OCI-LY7 (cell line): ENCODE data around the gene SGTA. TPM values are rescaled to one million over a fixed set of nuclear protein-coding genes. Genes with fewer than 3 reads are reported as not detected.

Experiments used
- BruUV-seq: library from RNA; stranded (reverse); fragments of 400-500 nt; replicated peaks from 2 replicates; lab custom pipeline; 2021; lab: Mats Ljungman, UMichigan
- CTCF ChIA-PET: fragments of 300-600 bp; sonication (Branson Sonifier 250); formaldehyde crosslinking; loops from one replicate; lab custom pipeline; 2022; ENCODE audit warnings: antibody characterized with exemption; ENCODE audit not compliant: unreplicated experiment; lab: Charles Lee
- POLR2A ChIA-PET: fragments of 300-600 bp; sonication (Branson Sonifier 250); formaldehyde crosslinking; loops from one replicate; lab custom pipeline; 2022; ENCODE audit warnings: antibody characterized with exemption; lab: Charles Lee
- DNase-seq: peaks from one replicate; pipeline ENCODE4 v3.0.0-alpha.2; 2015; ENCODE audit warnings: low spot score
- H2AFZ ChIP-seq: fragments of 200-600 bp; sonication (generic), shearing (Covaris generic); 2 replicates; pipeline ENCODE4 v1.6.1; 2014; ENCODE audit warnings: mild to moderate bottlenecking, antibody characterized with exemption, low read length, moderate library complexity
- H3K27ac ChIP-seq: fragments of 200-600 bp; sonication (generic); 2 replicates; pipeline ENCODE4 v1.5.1; 2014; ENCODE audit warnings: mixed run types, low read depth, mild to moderate bottlenecking, moderate library complexity, low read length, inconsistent platforms; ENCODE audit not compliant: poor library complexity, severe bottlenecking
- H3K36me3 ChIP-seq: fragments of 200-600 bp; sonication (generic); 2 replicates; pipeline ENCODE4 v1.6.1; 2014; ENCODE audit warnings: mild to moderate bottlenecking, antibody characterized with exemption, low read length, moderate library complexity, mixed read lengths; ENCODE audit not compliant: insufficient read depth
- H3K4me1 ChIP-seq: fragments of 200-600 bp; sonication (generic); 2 replicates; pipeline ENCODE4 v1.5.1; 2014; ENCODE audit warnings: mild to moderate bottlenecking, low read length; ENCODE audit not compliant: insufficient read depth, poor library complexity, severe bottlenecking
- H3K4me2 ChIP-seq: fragments of 200-600 bp; sonication (generic); 2 replicates; pipeline ENCODE4 v1.6.1; 2014; ENCODE audit warnings: mild to moderate bottlenecking, low read length
- H3K4me3 ChIP-seq: fragments of 200-600 bp; sonication (generic); 2 replicates; pipeline ENCODE4 v1.5.1; 2014; ENCODE audit warnings: mild to moderate bottlenecking, low read depth, low read length; ENCODE audit not compliant: poor library complexity, severe bottlenecking
- H3K79me2 ChIP-seq: fragments of 200-600 bp; sonication (generic); 2 replicates; pipeline ENCODE4 v1.6.1; 2016; ENCODE audit warnings: low read depth, mild to moderate bottlenecking, low read length, moderate library complexity, mixed read lengths; ENCODE audit not compliant: insufficient read depth
- H3K9me2 ChIP-seq: fragments of 200-600 bp; sonication (generic); 2 replicates; pipeline ENCODE4 v1.6.1; 2016; ENCODE audit warnings: mild to moderate bottlenecking, low read length, mixed read lengths; ENCODE audit not compliant: insufficient read depth
- H3K9me3 ChIP-seq: fragments of 200-600 bp; sonication (generic); 2 replicates; pipeline ENCODE4 v1.6.1; 2014; ENCODE audit warnings: mild to moderate bottlenecking, mixed run types, low read length, mixed read lengths
- H4K20me1 ChIP-seq: fragments of 200-600 bp; sonication (generic); 2 replicates; pipeline ENCODE4 v1.6.1; 2014; ENCODE audit warnings: mild to moderate bottlenecking, antibody characterized with exemption, low read length, moderate library complexity, mixed read lengths; ENCODE audit not compliant: insufficient read depth
- EZH2phosphoT487 ChIP-seq: fragments of 200-600 bp; sonication (generic); IDR thresholded peaks from 2 replicates; pipeline ENCODE4 v1.6.1; 2018; ENCODE audit warnings: low read depth, borderline replicate concordance, mild to moderate bottlenecking, mixed run types, antibody characterized with exemption, low read length, moderate library complexity, mixed read lengths
- intact Hi-C: fragments of 100-400 bp; cut with micrococcal nuclease; formaldehyde crosslinking; loops from one replicate; pipeline ENCODE4 v1.10.0; 2022; ENCODE audit not compliant: unreplicated experiment
- total RNA-seq, 2 experiments: library from RNA; depleted of rRNA in 1 of 2; stranded (reverse); fragments of >200 nt in 1 of 2; shearing (Covaris generic) in 1 of 2; gene quantifications; 2 replicates each; pipeline ENCODE4 v1.2.3, GENCODE V29; 2014 to 2022
- TF ChIP-seq, protein P1 (sequence below): fragments of 200-600 bp; sonication (generic); conservative IDR thresholded peaks from 2 replicates; pipeline ENCODE4 v1.5.1; 2014; ENCODE audit warnings: mild to moderate bottlenecking, antibody characterized with exemption, low read length, moderate library complexity, mixed read lengths

SGTA gene
- total RNA-seq, 2 experiments from 2014 or later: 68.2 to 82.4 TPM

- intact Hi-C loops: loop anchor here (10.0 kb wide), 1 partner anchor 273 kb away; the partner anchor contains the start of gene GADD45B
- Histone ChIP-seq H3K4me3 (no peak overlapping the region), H3K79me2 (no peaks in the 10 kb centered on the region), H4K20me1 (no peaks in the 10 kb centered on the region), H2AFZ (no peak overlapping the region), H3K4me2 (no peak overlapping the region), H3K36me3 (no peaks in the 10 kb centered on the region), H3K9me2 (no peaks in the 10 kb centered on the region), H3K9me3 (no peaks in the 10 kb centered on the region), H3K4me1 (peaks cover 20% of the 10 kb centered on the region), H3K27ac (no peak overlapping the region)
- BruUV-seq: no TSS peak
- peak; percentile 30 for DNase-seq
- CTCF ChIA-PET: no interaction called here
- POLR2A ChIA-PET: interaction anchor here (1.0 kb wide), 1 partner anchor 99 kb away, joined by 4 read pairs; no protein-coding TSS in a partner anchor
- TF ChIP-seq EZH2phosphoT487: no peak
- TF ChIP-seq, protein P1, sequence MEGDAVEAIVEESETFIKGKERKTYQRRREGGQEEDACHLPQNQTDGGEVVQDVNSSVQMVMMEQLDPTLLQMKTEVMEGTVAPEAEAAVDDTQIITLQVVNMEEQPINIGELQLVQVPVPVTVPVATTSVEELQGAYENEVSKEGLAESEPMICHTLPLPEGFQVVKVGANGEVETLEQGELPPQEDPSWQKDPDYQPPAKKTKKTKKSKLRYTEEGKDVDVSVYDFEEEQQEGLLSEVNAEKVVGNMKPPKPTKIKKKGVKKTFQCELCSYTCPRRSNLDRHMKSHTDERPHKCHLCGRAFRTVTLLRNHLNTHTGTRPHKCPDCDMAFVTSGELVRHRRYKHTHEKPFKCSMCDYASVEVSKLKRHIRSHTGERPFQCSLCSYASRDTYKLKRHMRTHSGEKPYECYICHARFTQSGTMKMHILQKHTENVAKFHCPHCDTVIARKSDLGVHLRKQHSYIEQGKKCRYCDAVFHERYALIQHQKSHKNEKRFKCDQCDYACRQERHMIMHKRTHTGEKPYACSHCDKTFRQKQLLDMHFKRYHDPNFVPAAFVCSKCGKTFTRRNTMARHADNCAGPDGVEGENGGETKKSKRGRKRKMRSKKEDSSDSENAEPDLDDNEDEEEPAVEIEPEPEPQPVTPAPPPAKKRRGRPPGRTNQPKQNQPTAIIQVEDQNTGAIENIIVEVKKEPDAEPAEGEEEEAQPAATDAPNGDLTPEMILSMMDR: no peak
Observed at GRCh38 chr19:2747349-2747748, 35.7 kb downstream of the SGTA start.

GRCh38 chr19:2744113-2744512, 39.0 kb downstream of the SGTA start:
- intact Hi-C loops: loop anchor here (10.0 kb wide), 1 partner anchor 269 kb away; the partner anchor contains the start of gene GADD45B
- no peak for DNase-seq

DNA sequence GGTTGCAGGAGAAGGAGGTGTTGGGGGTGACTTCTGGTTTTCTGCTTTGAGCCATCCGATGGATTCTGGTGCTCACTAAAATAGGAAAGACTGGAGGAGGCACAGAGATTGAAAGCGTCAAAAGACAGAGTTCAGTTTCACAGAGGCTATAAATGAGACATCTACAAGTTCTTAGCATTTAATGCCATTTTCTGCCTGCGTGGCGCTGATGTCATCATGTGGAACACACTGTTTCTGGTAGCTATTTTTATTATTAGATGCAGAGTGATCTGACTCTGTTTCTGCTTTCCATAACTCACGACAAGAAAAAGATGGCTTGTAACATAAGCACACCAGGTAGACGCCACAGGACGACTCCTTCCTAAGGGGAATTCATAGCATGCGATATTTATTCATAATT, 40.0 kb downstream of the SGTA start:
- Histone ChIP-seq H3K4me1 (peaks cover 13% of the 10 kb centered on the region), H3K4me3 (no peak overlapping the region), H3K36me3 (no peaks in the 10 kb centered on the region), H3K9me2 (no peaks in the 10 kb centered on the region), H3K79me2 (peaks cover 7% of the 10 kb centered on the region; the same call in 1 of the 2 replicates), H3K4me2 (no peak overlapping the region), H4K20me1 (no peaks in the 10 kb centered on the region), H2AFZ (no peak overlapping the region), H3K9me3 (no peaks in the 10 kb centered on the region), H3K27ac (no peak overlapping the region)
- TF ChIP-seq EZH2phosphoT487: no peak
- TF ChIP-seq, protein P1: no peak
- no peak for DNase-seq
- intact Hi-C loops: loop anchor here (10.0 kb wide), 1 partner anchor 268 kb away; the partner anchor contains the start of gene GADD45B
- CTCF ChIA-PET: interaction anchor here (0.6 kb wide), 1 partner anchor 82 kb away, joined by 3 read pairs; no protein-coding TSS in a partner anchor
- POLR2A ChIA-PET: no interaction called here
- BruUV-seq: no TSS peak

More at GRCh38 chr19:2744113-2744512, 39.0 kb downstream of the SGTA start:
- H3K4me3 ChIP-seq: no peak overlapping the region
- H3K79me2 ChIP-seq: peaks cover 5% of the 10 kb centered on the region; the same call in 1 of the 2 replicates
- no peaks in the 10 kb centered on the region for H3K36me3 ChIP-seq
- no peaks in the 10 kb centered on the region for H3K9me2 ChIP-seq
- H3K9me3 ChIP-seq: no peaks in the 10 kb centered on the region
- H3K27ac ChIP-seq: no peak overlapping the region
- ChIA-PET CTCF (no interaction called here), POLR2A (no interaction called here)
- no peak overlapping the region for H2AFZ ChIP-seq
- H3K4me2 ChIP-seq: no peak overlapping the region
- H4K20me1 ChIP-seq: no peaks in the 10 kb centered on the region
- no TSS peak for BruUV-seq
- peaks cover 23% of the 10 kb centered on the region for H3K4me1 ChIP-seq
- TF ChIP-seq, protein P1: no peak
- no peak for TF ChIP-seq EZH2phosphoT487
